Fibroblast of mammary gland (primary cell): Measurements from ENCODE around the gene DNAH8.

Experiments used
- DNase-seq: peaks from one replicate; pipeline ENCODE4 v3.0.0-alpha.2; 2010; ENCODE audit warnings: low read depth
- H3K4me3 ChIP-seq: 2 replicates; pipeline ENCODE4 v1.5.1; 2011; ENCODE audit warnings: low read depth, mild to moderate bottlenecking, low read length, moderate library complexity; ENCODE audit not compliant: control insufficient read depth
- TF ChIP-seq, protein P1 (sequence below): conservative IDR thresholded peaks from 2 replicates; pipeline ENCODE4 v1.5.1; 2011; ENCODE audit warnings: low read depth, low read length, inconsistent platforms; ENCODE audit not compliant: control insufficient read depth, insufficient read depth

DNAH8 gene

DNA sequence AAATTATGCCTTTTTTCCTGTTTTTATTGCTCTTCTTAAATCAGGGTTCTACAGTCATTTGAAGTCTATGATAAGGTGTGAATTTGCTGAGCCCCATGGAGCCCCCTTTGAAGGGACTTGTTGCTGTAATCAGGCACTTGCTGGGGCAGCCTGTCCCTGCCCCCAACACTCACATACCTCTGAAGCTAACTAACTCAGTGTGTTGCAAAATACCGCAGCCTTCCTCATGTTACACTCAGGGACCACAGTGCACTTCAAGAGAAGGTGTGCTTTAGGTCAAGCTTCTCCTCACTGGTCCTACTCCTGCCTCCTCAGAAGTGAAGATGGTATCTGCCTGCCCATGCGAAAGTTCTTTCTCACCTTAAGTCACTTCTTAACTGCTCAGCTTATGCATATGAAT is 267.4 kb downstream of the DNAH8 start:
- TF ChIP-seq, protein P1, sequence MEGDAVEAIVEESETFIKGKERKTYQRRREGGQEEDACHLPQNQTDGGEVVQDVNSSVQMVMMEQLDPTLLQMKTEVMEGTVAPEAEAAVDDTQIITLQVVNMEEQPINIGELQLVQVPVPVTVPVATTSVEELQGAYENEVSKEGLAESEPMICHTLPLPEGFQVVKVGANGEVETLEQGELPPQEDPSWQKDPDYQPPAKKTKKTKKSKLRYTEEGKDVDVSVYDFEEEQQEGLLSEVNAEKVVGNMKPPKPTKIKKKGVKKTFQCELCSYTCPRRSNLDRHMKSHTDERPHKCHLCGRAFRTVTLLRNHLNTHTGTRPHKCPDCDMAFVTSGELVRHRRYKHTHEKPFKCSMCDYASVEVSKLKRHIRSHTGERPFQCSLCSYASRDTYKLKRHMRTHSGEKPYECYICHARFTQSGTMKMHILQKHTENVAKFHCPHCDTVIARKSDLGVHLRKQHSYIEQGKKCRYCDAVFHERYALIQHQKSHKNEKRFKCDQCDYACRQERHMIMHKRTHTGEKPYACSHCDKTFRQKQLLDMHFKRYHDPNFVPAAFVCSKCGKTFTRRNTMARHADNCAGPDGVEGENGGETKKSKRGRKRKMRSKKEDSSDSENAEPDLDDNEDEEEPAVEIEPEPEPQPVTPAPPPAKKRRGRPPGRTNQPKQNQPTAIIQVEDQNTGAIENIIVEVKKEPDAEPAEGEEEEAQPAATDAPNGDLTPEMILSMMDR, result no peak
- no peak for DNase-seq
- H3K4me3 ChIP-seq, result no peak overlapping the region

DNA sequence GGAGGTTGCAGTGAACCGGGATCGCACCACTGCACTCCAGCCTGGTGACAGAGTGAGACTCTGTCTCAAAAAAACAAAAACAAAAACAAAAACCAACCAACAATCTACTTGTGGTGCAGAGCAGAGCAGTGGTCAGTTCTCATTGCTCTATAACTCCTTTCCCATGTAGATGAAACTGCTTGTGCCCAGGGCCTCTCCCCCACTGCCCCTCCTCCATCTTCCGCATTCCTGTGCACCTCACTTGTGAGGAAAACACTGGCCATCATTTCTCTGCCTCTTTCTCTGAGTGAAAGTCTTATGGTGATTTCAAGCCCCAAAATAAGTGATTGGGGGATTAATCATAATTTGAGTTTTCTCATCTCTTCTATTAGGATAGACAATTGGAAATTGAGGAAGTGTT is 269.6 kb downstream of the DNAH8 start:
- TF ChIP-seq, protein P1, result no peak
- no peak overlapping the region for H3K4me3 ChIP-seq
- DNase-seq, result no peak

DNA sequence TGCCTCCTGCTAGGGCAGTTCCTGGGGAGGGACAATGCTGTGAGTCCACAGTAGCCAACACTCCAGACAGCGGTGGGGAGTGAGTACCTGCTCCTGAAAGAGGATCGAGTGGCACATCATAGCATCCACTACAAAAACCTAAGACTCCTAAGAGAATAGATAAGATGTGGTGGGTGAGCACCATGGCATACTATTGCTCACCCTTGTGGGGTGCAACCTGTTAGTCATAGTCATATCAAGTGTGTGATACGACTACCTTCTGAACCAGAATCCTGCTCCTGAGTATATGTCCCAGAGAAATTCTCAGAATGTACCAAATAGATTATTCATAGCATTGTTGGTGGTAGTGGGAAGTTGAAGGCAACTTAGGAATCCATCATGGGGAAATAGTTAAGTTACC is 270.7 kb downstream of the DNAH8 start:
- no peak for DNase-seq
- TF ChIP-seq, protein P1, result no peak
- H3K4me3 ChIP-seq, result no peak overlapping the region

DNA sequence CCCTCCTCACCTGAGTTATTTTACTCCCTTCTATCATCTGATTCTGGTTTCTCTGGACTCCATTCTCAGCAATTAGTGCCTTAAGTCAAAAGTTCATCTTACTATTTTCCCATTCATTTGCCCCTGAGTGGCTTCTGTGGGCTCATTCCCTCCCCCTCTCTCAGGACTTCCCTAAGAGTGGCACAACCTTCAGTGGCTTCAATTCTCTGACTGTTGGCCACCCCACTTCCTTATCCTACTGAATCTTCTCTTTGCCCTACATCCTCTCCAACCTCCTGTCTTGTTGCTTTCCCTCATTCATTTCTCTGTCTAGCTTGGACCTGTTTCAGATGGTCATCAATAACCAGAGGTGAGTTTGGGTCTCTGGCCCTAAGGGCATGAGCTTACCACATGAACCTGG is 272.4 kb downstream of the DNAH8 start:
- TF ChIP-seq, protein P1, result no peak
- no peak for DNase-seq
- H3K4me3 ChIP-seq, result no peak overlapping the region

GRCh38 chr6:38988736-38989449 is 273.8 kb downstream of the DNAH8 start:
- no peak for DNase-seq
- TF ChIP-seq, protein P1, result no peak
- no peak overlapping the region for H3K4me3 ChIP-seq

- DNase-seq, result no peak
- H3K4me3 ChIP-seq, result no peak overlapping the region
- TF ChIP-seq, protein P1, result no peak
Measured at GRCh38 chr6:38990475-38990874, 275.4 kb downstream of the DNAH8 start.
